Kidney (tissue), 14 donors: ENCODE data around the gene TOLLIP. TPM values are rescaled to one million over a fixed set of nuclear protein-coding genes. Genes with fewer than 3 reads are reported as not detected.

Source experiments
- DNase-seq, 5 donors: peaks; one replicate each; pipeline ENCODE4 v3.0.0-alpha.2; 2013 to 2020
- FAIRE-seq: peaks from 2 replicates; lab custom pipeline; 2012; peaks lifted over from hg19 to GRCh38; lab: Jason Lieb, UNC
- H3K27ac ChIP-seq, 2 donors: one replicate each; pipeline ENCODE4 v1.7.0; 2013; ENCODE audit warnings: low read depth in 2 of 2, low read length in 2 of 2, inconsistent platforms in 1 of 2
- H3K27me3 ChIP-seq: one replicate; pipeline ENCODE4 v1.7.1; 2013; ENCODE audit warnings: low read length, inconsistent platforms; ENCODE audit not compliant: control insufficient read depth, insufficient read depth
- H3K36me3 ChIP-seq, 3 donors: one replicate each; pipeline versions ENCODE4 v1.7.0 to v1.7.1; 2013; ENCODE audit warnings: low read length in 3 of 3, control low read depth in 1 of 3, inconsistent platforms in 1 of 3; ENCODE audit not compliant: insufficient read depth in 3 of 3, control insufficient read depth in 2 of 3
- H3K4me1 ChIP-seq, 3 donors: one replicate each; pipeline versions ENCODE4 v1.7.0 to v1.7.1; 2013; ENCODE audit warnings: low read length in 3 of 3, inconsistent platforms in 1 of 3, low read depth in 1 of 3; ENCODE audit not compliant: control insufficient read depth in 2 of 3, insufficient read depth in 2 of 3
- H3K4me3 ChIP-seq, 3 donors: one replicate each; pipeline versions ENCODE4 v1.7.0 to v1.8.1; 2013; ENCODE audit warnings: low read length in 3 of 3, control low read depth in 1 of 3, inconsistent platforms in 1 of 3
- H3K9ac ChIP-seq, 3 donors: one replicate each; pipeline versions ENCODE4 v1.7.0 to v1.7.1; 2013; ENCODE audit warnings: low read length in 3 of 3, control low read depth in 1 of 3, inconsistent platforms in 1 of 3
- H3K9me3 ChIP-seq, 3 donors: one replicate each; pipeline versions ENCODE4 v1.7.0 to v1.7.1; 2013; ENCODE audit warnings: low read length in 3 of 3, control low read depth in 1 of 3, inconsistent platforms in 1 of 3; ENCODE audit not compliant: control insufficient read depth in 2 of 3, insufficient read depth in 1 of 3
- intact Hi-C: fragments of 100-400 bp; cut with DNase I; formaldehyde crosslinking; loops from one replicate; pipeline ENCODE4 v1.11.1; 2022
- polyA plus RNA-seq: library from polyadenylated mRNA; stranded (reverse); fragments of 350-450 nt; fragmentation: Illumina TruSeq; extraction: RNeasy Lipid Tissue Mini Kit (QIAGEN cat#74804); gene quantifications from one replicate; pipeline ENCODE4 v1.2.3, GENCODE V29; 2014; ENCODE audit warnings: low read depth, low replicate concordance; ENCODE audit not compliant: insufficient read depth
- total RNA-seq: library from RNA; stranded (reverse); fragmentation: NEBNext Ultra II Directional; extraction: Animal tissue kit (Norgen Biotek cat#: 25700); gene quantifications from one replicate; pipeline ENCODE4 v1.2.1, GENCODE V29; 2021
- TF ChIP-seq, protein P1 (sequence below): IDR thresholded peaks from 3 replicates; pipeline ENCODE4 v1.5.1; 2012; ENCODE audit warnings: mild to moderate bottlenecking, moderate library complexity, borderline replicate concordance; ENCODE audit not compliant: insufficient read depth; ENCODE audit errors: extremely low read depth
- donor health status: control.
- donor health status: control.
- donor health status: control.
- donor health status: control.
- donor health status: control.
- donor health status: DM: yes; HTN: yes; CAD: no.
- donor health status: Normal renal cell carcinoma (clear cell type).

The TOLLIP gene
- total and polyA plus RNA-seq, 2 donors from 2014 or later = 65.5 to 88.0 TPM

DNA sequence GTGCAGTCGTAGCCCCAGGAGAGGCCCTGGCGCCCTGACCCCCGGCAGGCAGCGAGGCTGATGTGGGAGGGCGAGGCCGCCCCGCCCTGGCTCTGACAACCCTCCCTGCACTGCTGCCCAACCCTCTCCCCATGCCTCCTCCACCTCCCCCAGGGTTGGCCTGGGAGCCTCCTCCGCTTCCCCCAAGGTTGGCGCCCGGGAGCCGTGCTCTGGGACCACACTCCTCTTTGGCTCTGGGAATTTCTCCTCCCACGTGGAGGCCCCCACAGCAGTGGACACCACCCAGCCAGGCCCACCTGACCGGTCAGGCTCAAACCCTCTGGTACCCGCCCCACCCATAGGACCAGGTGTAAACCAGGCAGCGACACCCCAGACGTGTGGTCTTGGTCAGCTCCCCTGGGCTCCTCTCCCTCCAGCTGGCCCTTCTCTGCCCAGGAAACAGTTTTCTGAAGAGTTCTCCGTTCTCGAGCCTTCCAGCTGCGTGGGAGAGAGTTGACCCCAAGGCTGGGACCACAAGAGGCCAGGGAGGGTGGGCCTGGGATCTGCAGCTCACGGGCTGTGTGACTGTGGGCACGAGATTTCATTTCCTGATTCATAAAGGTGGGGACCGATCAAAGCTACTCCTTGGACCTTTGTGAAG is 40.8 kb upstream of the TOLLIP start:
- Histone ChIP-seq H3K27me3 (no peaks in the 10 kb centered on the region), H3K9ac (no peak overlapping the region), H3K36me3 (no peaks in the 10 kb centered on the region), H3K27ac (no peak overlapping the region), H3K9me3 (no peaks in the 10 kb centered on the region), H3K4me1 (no peaks in the 10 kb centered on the region), H3K4me3 (no peak overlapping the region)
- TF ChIP-seq, protein P1, sequence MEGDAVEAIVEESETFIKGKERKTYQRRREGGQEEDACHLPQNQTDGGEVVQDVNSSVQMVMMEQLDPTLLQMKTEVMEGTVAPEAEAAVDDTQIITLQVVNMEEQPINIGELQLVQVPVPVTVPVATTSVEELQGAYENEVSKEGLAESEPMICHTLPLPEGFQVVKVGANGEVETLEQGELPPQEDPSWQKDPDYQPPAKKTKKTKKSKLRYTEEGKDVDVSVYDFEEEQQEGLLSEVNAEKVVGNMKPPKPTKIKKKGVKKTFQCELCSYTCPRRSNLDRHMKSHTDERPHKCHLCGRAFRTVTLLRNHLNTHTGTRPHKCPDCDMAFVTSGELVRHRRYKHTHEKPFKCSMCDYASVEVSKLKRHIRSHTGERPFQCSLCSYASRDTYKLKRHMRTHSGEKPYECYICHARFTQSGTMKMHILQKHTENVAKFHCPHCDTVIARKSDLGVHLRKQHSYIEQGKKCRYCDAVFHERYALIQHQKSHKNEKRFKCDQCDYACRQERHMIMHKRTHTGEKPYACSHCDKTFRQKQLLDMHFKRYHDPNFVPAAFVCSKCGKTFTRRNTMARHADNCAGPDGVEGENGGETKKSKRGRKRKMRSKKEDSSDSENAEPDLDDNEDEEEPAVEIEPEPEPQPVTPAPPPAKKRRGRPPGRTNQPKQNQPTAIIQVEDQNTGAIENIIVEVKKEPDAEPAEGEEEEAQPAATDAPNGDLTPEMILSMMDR = no peak
- DNase-seq = peak in 4 of 5 donors; percentile 44 to 75 (median 52)
- no peak for FAIRE-seq
- intact Hi-C loops = no loop called here

DNA sequence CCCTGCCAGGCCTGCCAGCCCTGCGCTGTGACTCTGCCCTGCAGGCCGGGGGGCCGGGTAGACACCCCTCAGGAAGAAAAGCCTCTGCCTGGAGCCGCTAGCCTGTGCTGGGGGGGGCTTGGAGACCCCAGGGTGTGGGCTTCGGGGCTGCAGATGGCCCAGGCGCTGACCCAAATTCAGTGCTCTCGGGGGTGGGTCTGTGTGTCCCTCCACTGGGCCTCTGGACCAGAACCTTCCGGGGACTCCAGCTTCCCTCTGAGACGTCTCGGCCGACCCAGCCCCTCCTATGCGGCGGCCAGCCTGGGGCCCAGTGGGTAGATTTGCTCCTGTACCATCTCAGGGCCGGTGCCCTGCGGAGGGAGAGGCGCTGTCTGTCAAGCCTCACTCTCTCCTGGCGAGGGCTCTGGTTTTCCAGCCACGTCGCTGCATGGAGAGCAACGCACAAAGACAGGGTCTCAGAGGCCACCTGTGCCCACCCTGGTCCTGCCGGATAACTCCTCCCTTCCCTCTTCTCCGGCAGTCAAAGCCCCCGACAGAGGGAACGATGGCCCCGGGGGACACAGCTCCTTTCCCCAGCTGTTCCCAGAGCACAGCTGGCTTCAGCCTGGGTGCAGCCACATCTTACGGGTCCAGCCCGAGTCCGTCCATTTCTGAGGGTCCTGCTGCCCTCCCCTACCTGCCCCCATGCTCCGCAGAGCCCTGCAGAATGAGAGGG is 40.1 kb upstream of the TOLLIP start:
- Histone ChIP-seq H3K9me3 (no peaks in the 10 kb centered on the region), H3K27ac (no peak overlapping the region), H3K36me3 (no peaks in the 10 kb centered on the region), H3K4me1 (no peaks in the 10 kb centered on the region), H3K9ac (no peak overlapping the region), H3K27me3 (no peaks in the 10 kb centered on the region), H3K4me3 (no peak overlapping the region)
- FAIRE-seq (no peak), DNase-seq (peak in 2 of 5 donors; percentile 21 to 63)
- TF ChIP-seq, protein P1 = no peak
- intact Hi-C loops = no loop called here

DNA sequence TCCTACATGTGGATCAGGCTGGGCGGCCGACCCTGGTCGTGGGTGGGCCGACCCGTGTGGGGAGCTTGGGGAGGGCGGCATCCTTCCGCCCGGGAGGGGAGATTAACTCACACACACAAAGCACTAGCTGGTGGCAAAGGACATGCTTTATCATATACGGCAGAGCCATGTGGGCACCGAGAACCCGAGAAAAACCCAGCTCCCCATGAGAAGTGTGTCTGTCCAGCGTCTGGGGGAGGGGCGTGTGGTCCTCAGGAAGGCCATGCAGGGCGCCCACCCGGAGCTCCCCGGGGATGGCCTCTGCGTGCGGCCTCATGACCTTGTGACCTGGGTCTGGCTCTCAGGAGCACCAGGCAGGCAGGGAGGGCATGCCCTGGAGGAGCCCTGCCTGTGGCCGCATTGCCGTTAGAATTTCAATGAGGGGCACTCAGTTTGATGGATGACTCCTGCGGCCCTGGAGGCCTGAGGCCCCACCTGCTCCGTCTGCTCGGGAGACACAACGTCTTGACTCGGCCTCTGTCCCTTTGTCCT is 39.4 kb upstream of the TOLLIP start:
- DNase-seq (peak in 1 of 5 donors; percentile 31), FAIRE-seq (no peak)
- no peaks in the 10 kb centered on the region for H3K9me3 ChIP-seq
- H3K4me3 ChIP-seq = no peak overlapping the region
- no peak overlapping the region for H3K9ac ChIP-seq
- TF ChIP-seq, protein P1 = no peak
- H3K27me3 ChIP-seq = no peaks in the 10 kb centered on the region
- no peaks in the 10 kb centered on the region for H3K36me3 ChIP-seq
- H3K4me1 ChIP-seq = no peaks in the 10 kb centered on the region
- no peak overlapping the region for H3K27ac ChIP-seq
- intact Hi-C loops = no loop called here
